Measurements from ENCODE around the gene ZNF273. TPM values are rescaled to one million over a fixed set of nuclear protein-coding genes. Genes with fewer than 3 reads are reported as not detected.

Gene ZNF273
- total and polyA plus RNA-seq, 10 of the 15 experiments (the other 5 are each of a cell fraction or from before 2014, with no cell fraction given), result 4.8 to 12.3 (median 7.8) TPM

DNA sequence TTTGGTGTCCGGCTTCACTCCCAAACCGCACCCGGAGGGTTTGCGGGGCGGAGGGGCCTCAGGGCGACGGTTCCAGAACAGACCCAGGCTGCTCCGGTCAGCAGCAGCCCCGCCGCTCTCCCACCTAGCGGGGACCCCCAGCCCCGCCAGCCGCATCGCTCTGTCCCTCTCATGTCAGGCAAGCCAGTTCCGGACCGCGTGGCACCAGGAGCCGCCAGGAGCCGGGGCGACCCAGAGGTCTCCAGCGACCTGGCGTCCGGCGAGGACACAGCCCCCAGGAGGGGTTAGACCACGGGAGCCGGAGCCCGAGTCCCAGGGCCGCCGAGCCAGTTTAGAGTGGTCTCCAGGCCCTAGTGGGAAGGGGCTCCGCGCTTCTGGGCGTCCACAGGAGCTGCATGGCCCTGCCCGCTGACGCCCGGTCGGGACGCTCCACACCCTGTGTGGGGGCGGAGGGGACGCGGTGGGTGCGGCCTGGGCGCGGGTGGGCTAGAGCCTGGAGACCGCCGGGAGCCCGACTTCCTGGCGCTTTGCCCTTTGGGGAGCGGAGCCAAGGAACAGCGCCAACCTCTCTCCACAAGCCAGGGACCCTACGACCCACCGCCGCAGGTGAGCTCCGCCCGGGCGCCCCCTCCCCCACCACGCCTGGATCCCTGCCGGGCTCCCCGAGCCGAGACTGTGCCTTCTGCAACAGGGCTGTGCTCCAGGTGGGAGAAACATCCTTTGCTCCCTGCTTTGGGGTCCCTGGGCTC lies 44.4 kb downstream of the ZNF273 start:
- no peak for ATAC-seq
- Histone ChIP-seq H2AFZ (ENCODE audit: control insufficient read depth, low read depth, low read length) (no peak overlapping the region), H3K27me3 (replicated peaks in 1 of 2; ENCODE audit: control insufficient read depth in 2 of 2, insufficient read depth in 2 of 2, low read length in 1 of 2) (no peaks in the 10 kb centered on the region; a peak in 1 of 4 replicates), H3K9me3 (replicated peaks; ENCODE audit: control insufficient read depth, insufficient read depth, low read length) (no peaks in the 10 kb centered on the region; the same call in 2 of the 3 replicates), H4K20me1 (ENCODE audit: control insufficient read depth, insufficient read depth) (no peaks in the 10 kb centered on the region), H3K4me2 (ENCODE audit: control insufficient read depth, insufficient read depth) (no peak overlapping the region), H3K36me3 (ENCODE audit: control insufficient read depth in 2 of 2, insufficient read depth in 2 of 2, low read length in 1 of 2) (no peaks in the 10 kb centered on the region), H3K4me3 (no peak overlapping the region), H3K4me1 (ENCODE audit: control insufficient read depth, insufficient read depth, low read length) (no peaks in the 10 kb centered on the region), H3K9ac (ENCODE audit: control insufficient read depth, insufficient read depth, low read length) (no peak overlapping the region), H3K27ac (ENCODE audit: control insufficient read depth, insufficient read depth) (no peak overlapping the region), H3K79me2 (ENCODE audit: control insufficient read depth, insufficient read depth, low read length) (no peaks in the 10 kb centered on the region)
- FAIRE-seq, result no peak
- POLR2A ChIA-PET, result interaction anchor here (0.7 kb wide), 1 partner anchor 101 kb away, joined by 3 read pairs; no protein-coding TSS in a partner anchor
- CTCF ChIA-PET, result interaction anchor here (1.0 kb wide), 1 partner anchor 59 kb away, joined by 5 read pairs; no protein-coding TSS in a partner anchor
- SMC1A ChIA-PET (ENCODE audit: uncharacterized antibody, unreplicated experiment), result no interaction called here
- 19% methylated on average over 48 of the region's 59 CpGs for WGBS (ENCODE audit: insufficient coverage, insufficient replicate concordance, low lambda C conversion rate, missing lambda C conversion rate)
- no TSS peak for BruUV-seq (replicated peaks)
- no peak for DNase-seq (ENCODE audit: low read depth, low spot score)
- in situ Hi-C loops (cut with MboI), result no loop called here
- RAD21 ChIA-PET (ENCODE audit: unreplicated experiment), result interaction anchor here (1.1 kb wide), 1 partner anchor 360 kb away, joined by 3 read pairs; no protein-coding TSS in a partner anchor
- intact Hi-C loops (cut with micrococcal nuclease; ENCODE audit: unreplicated experiment), result no loop called here
- TF ChIP-seq, protein P1, sequence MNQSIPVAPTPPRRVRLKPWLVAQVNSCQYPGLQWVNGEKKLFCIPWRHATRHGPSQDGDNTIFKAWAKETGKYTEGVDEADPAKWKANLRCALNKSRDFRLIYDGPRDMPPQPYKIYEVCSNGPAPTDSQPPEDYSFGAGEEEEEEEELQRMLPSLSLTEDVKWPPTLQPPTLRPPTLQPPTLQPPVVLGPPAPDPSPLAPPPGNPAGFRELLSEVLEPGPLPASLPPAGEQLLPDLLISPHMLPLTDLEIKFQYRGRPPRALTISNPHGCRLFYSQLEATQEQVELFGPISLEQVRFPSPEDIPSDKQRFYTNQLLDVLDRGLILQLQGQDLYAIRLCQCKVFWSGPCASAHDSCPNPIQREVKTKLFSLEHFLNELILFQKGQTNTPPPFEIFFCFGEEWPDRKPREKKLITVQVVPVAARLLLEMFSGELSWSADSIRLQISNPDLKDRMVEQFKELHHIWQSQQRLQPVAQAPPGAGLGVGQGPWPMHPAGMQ (IDR thresholded peaks at IDR 0.05; ENCODE audit: borderline replicate concordance), result no peak
- TF ChIP-seq NR2C1 (IDR thresholded peaks at IDR 0.05), result no peak
- TF ChIP-seq FOS (IDR thresholded peaks at IDR 0.05; ENCODE audit: borderline replicate concordance, extremely low read depth, insufficient read length), result no peak
- TF ChIP-seq SRF (IDR thresholded peaks at IDR 0.05; ENCODE audit: low read depth in 2 of 2, low read length in 2 of 2), result no peak
- no peak for TF ChIP-seq CHD2 (IDR thresholded peaks at IDR 0.05; ENCODE audit: borderline replicate concordance, low read depth, low read length)
- TF ChIP-seq LARP7 (IDR thresholded peaks at IDR 0.05), result no peak
- no peak for TF ChIP-seq PML (IDR thresholded peaks at IDR 0.05; ENCODE audit: low read length)
- TF ChIP-seq SUPT20H (IDR thresholded peaks at IDR 0.05; ENCODE audit: borderline replicate concordance, control insufficient read depth, low read depth, low read length), result no peak
- TF ChIP-seq CBX5 (IDR thresholded peaks at IDR 0.05; ENCODE audit: low read depth), result no peak
- no peak for TF ChIP-seq NRF1 (conservative IDR thresholded peaks at IDR 0.05; ENCODE audit: low read depth, low read length)
- TF ChIP-seq ZNF24 (IDR thresholded peaks at IDR 0.05), result no peak
- TF ChIP-seq, protein P2, sequence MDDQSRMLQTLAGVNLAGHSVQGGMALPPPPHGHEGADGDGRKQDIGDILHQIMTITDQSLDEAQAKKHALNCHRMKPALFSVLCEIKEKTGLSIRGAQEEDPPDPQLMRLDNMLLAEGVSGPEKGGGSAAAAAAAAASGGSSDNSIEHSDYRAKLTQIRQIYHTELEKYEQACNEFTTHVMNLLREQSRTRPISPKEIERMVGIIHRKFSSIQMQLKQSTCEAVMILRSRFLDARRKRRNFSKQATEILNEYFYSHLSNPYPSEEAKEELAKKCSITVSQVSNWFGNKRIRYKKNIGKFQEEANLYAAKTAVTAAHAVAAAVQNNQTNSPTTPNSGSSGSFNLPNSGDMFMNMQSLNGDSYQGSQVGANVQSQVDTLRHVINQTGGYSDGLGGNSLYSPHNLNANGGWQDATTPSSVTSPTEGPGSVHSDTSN (IDR thresholded peaks at IDR 0.05; ENCODE audit: insufficient replicate concordance, low read depth, low read length), result no peak
- TF ChIP-seq, protein P3, sequence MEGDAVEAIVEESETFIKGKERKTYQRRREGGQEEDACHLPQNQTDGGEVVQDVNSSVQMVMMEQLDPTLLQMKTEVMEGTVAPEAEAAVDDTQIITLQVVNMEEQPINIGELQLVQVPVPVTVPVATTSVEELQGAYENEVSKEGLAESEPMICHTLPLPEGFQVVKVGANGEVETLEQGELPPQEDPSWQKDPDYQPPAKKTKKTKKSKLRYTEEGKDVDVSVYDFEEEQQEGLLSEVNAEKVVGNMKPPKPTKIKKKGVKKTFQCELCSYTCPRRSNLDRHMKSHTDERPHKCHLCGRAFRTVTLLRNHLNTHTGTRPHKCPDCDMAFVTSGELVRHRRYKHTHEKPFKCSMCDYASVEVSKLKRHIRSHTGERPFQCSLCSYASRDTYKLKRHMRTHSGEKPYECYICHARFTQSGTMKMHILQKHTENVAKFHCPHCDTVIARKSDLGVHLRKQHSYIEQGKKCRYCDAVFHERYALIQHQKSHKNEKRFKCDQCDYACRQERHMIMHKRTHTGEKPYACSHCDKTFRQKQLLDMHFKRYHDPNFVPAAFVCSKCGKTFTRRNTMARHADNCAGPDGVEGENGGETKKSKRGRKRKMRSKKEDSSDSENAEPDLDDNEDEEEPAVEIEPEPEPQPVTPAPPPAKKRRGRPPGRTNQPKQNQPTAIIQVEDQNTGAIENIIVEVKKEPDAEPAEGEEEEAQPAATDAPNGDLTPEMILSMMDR (IDR thresholded peaks at IDR 0.05 in 2 of 3, conservative IDR thresholded peaks at IDR 0.05 in 1 of 3; ENCODE audit: control insufficient read depth in 2 of 3, extremely low read depth in 1 of 3, insufficient read depth in 1 of 3, low read depth in 3 of 3, low read length in 3 of 3), result no peak
- no peak for TF ChIP-seq RAD21 (IDR thresholded peaks at IDR 0.05; ENCODE audit: insufficient read depth, low read depth, low read length)
- TF ChIP-seq ZNF217 (IDR thresholded peaks at IDR 0.05), result no peak
- no peak for TF ChIP-seq RBBP5 (conservative IDR thresholded peaks at IDR 0.05)
- TF ChIP-seq, protein P4, sequence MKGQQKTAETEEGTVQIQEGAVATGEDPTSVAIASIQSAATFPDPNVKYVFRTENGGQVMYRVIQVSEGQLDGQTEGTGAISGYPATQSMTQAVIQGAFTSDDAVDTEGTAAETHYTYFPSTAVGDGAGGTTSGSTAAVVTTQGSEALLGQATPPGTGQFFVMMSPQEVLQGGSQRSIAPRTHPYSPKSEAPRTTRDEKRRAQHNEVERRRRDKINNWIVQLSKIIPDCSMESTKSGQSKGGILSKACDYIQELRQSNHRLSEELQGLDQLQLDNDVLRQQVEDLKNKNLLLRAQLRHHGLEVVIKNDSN (IDR thresholded peaks at IDR 0.05; ENCODE audit: borderline replicate concordance, extremely low read length, insufficient read depth, low read depth, low read length), result no peak
